ENCODE results near the gene WDR27. TPM values are rescaled to one million over a fixed set of nuclear protein-coding genes. Genes with fewer than 3 reads are reported as not detected.

WDR27 gene
- 20.4 and 22.4 TPM in 2 replicates for total RNA-seq

GRCh38 chr6:169701954-169702839 lies at the start of gene WDR27, which contains the start of gene C6orf120:
WDR27 (minus strand) TSS chr6:169702029; CDS start chr6:169689005, 13,024 bp downstream.
C6orf120 (plus strand) TSS chr6:169702126; CDS start chr6:169702460, 334 bp downstream.

GRCh38 chr6:169724494-169725124 lies 22.8 kb upstream of the WDR27 start, which contains the start of gene PHF10:
PHF10 (minus strand) TSS chr6:169724500; CDS start chr6:169723931, 569 bp downstream.

Other genes with a start within 250 kb of the WDR27 start
- gene C6orf120, start 97 bp upstream of the WDR27 start, total RNA-seq = 35.7 and 57.4 TPM in 2 replicates
- 15.8 and 16.9 TPM in 2 replicates for gene PHF10, start 22.5 kb upstream of the WDR27 start, total RNA-seq
- gene DYNLT2, start 49.5 kb upstream of the WDR27 start, total RNA-seq = 0.98 and 1.2 TPM in 2 replicates
- gene ERMARD, start 49.6 kb upstream of the WDR27 start, total RNA-seq = 15.4 and 24.7 TPM in 2 replicates